ENCODE measurements around the gene EREG.

DNA sequence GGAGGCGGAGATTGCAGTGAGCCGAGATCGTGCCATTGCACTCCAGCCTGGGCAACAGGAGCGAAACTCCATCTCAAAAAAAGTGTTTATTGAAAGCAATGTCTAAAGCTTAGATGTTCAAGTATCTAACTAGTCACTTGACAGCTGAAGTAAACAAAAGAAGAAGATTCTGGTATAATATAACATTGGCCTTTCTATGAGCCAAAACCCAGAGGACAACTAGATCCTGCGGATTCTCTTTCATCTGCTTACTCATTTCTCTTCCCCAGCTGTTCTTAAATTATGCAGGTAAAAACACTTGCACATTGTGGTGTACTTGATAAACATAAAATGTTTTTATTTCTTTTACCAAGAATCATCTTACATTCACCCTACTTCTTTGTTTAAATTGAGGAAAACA lies 55.9 kb downstream of the EREG start:
- TF ChIP-seq CTCF (IDR thresholded peaks at IDR 0.05) (no peak), EP300 (IDR thresholded peaks at IDR 0.05; ENCODE audit: borderline replicate concordance in 1 of 2, low read depth in 1 of 2, low read length in 1 of 2) (no peak), EZH2phosphoT487 (IDR thresholded peaks at IDR 0.05; ENCODE audit: borderline replicate concordance, low read depth) (no peak), GABPA (IDR thresholded peaks at IDR 0.05; ENCODE audit: low read depth) (no peak), RXRA (IDR thresholded peaks at IDR 0.05; ENCODE audit: borderline replicate concordance, low read depth) (no peak), YY1 (IDR thresholded peaks at IDR 0.05; ENCODE audit: low read depth) (no peak), JUND (IDR thresholded peaks at IDR 0.05) (no peak), IRF3 (IDR thresholded peaks at IDR 0.05; ENCODE audit: low read depth, low read length) (no peak), MAX (IDR thresholded peaks at IDR 0.05; ENCODE audit: low read depth) (no peak)
